Neural cell (in vitro differentiated cells): ENCODE data around the gene RFT1. TPM values are rescaled to one million over a fixed set of nuclear protein-coding genes. Genes with fewer than 3 reads are reported as not detected.

ENCODE experiments used
- H2AFZ ChIP-seq: fragments of 200-600, 300-800 bp; sonication (generic), shearing (Covaris generic); 2 replicates; pipeline ENCODE4 v1.6.0; 2014; ENCODE audit warnings: low read depth, mild to moderate bottlenecking, antibody characterized with exemption, low read length, moderate library complexity
- H3F3A ChIP-seq: fragments of 200-600 bp; shearing (Covaris generic); 2 replicates; pipeline ENCODE4 v1.6.1; 2016; ENCODE audit warnings: mild to moderate bottlenecking, moderate library complexity, mixed read lengths, antibody characterized with exemption, low read length; ENCODE audit not compliant: insufficient read depth, poor library complexity, severe bottlenecking
- H3K27ac ChIP-seq: fragments of 200-600, 300-800 bp; sonication (generic), shearing (Covaris generic); 2 replicates; pipeline ENCODE4 v1.5.1; 2014; ENCODE audit warnings: mild to moderate bottlenecking, low read length, moderate library complexity
- H3K27me3 ChIP-seq: fragments of 300-800, 200-600 bp; sonication (generic), shearing (Covaris generic); 2 replicates; pipeline ENCODE4 v1.6.0; 2014; ENCODE audit warnings: mild to moderate bottlenecking, low read depth, low read length, moderate library complexity; ENCODE audit not compliant: insufficient read depth
- H3K36me3 ChIP-seq: fragments of 300-800, 200-600 bp; sonication (generic), shearing (Covaris generic); 2 replicates; pipeline ENCODE4 v1.5.1; 2014; ENCODE audit warnings: mild to moderate bottlenecking, antibody characterized with exemption, low read length, moderate library complexity; ENCODE audit not compliant: insufficient read depth
- H3K4me2 ChIP-seq: fragments of 300-800, 200-600 bp; sonication (generic), shearing (Covaris generic); 2 replicates; pipeline ENCODE4 v1.6.0; 2014; ENCODE audit warnings: mild to moderate bottlenecking, low read length
- H3K4me3 ChIP-seq: fragments of 300-800, 200-600 bp; sonication (generic), shearing (Covaris generic); 2 replicates; pipeline ENCODE4 v1.5.1; 2014; ENCODE audit warnings: mild to moderate bottlenecking, low read length, moderate library complexity
- H3K79me2 ChIP-seq: fragments of 200-600 bp; shearing (Covaris generic); replicated peaks from 2 replicates; pipeline ENCODE4 v1.6.0; 2014; ENCODE audit warnings: mild to moderate bottlenecking, low read length, moderate library complexity; ENCODE audit not compliant: insufficient read depth
- H3K9ac ChIP-seq: fragments of 300-800, 200-600 bp; sonication (generic), shearing (Covaris generic); 2 replicates; pipeline ENCODE4 v1.6.1; 2016; ENCODE audit warnings: mild to moderate bottlenecking, low read length, mixed read lengths
- H3K9me2 ChIP-seq: fragments of 200-600 bp; shearing (Covaris generic); 2 replicates; pipeline ENCODE4 v1.6.1; 2016; ENCODE audit warnings: mild to moderate bottlenecking, low read length, mixed read lengths; ENCODE audit not compliant: insufficient read depth
- H3K9me3 ChIP-seq: fragments of 200-600, 300-800 bp; sonication (generic), shearing (Covaris generic); 2 replicates; pipeline ENCODE4 v1.6.1; 2016; ENCODE audit warnings: mild to moderate bottlenecking, mixed run types, low read length, moderate library complexity, mixed read lengths
- H4K20me1 ChIP-seq: fragments of 200-600 bp; shearing (Covaris generic); 2 replicates; pipeline ENCODE4 v1.6.1; 2016; ENCODE audit warnings: mild to moderate bottlenecking, mixed run types; ENCODE audit not compliant: insufficient read depth
- EP300 ChIP-seq: fragments of 450-650 bp; conservative IDR thresholded peaks from 2 replicates; pipeline ENCODE4 v1.6.1; 2014; ENCODE audit warnings: antibody characterized with exemption, mild to moderate bottlenecking, moderate library complexity; ENCODE audit not compliant: poor library complexity, severe bottlenecking
- EZH2 ChIP-seq: fragments of 200-600, 300-800 bp; shearing (Covaris generic), sonication (generic); IDR thresholded peaks from 2 replicates; pipeline ENCODE4 v1.6.1; 2014; ENCODE audit warnings: antibody characterized with exemption, low read length, borderline replicate concordance, mild to moderate bottlenecking; ENCODE audit not compliant: insufficient read depth, poor library complexity, severe bottlenecking
- MXI1 ChIP-seq: fragments of 450-650 bp; conservative IDR thresholded peaks from 2 replicates; pipeline ENCODE4 v1.6.1; 2014; ENCODE audit warnings: antibody characterized with exemption, mild to moderate bottlenecking; ENCODE audit not compliant: poor library complexity, severe bottlenecking
- POLR2AphosphoS5 ChIP-seq: IDR thresholded peaks from 2 replicates; pipeline ENCODE4 v1.6.1; 2012
- RAD21 ChIP-seq: fragments of 450-650 bp; conservative IDR thresholded peaks from 2 replicates; pipeline ENCODE4 v1.6.1; 2014; ENCODE audit warnings: antibody characterized with exemption, mild to moderate bottlenecking, moderate library complexity
- SMC3 ChIP-seq: fragments of 450-650 bp; conservative IDR thresholded peaks from 2 replicates; pipeline ENCODE4 v1.6.1; 2014; ENCODE audit warnings: antibody characterized with exemption, mild to moderate bottlenecking, moderate library complexity; ENCODE audit not compliant: poor library complexity
- TAF1 ChIP-seq: IDR thresholded peaks from 2 replicates; pipeline ENCODE4 v1.6.1; 2012; ENCODE audit warnings: low read depth
- polyA plus RNA-seq: library from polyadenylated mRNA; depleted of rRNA; stranded (reverse); fragments of >200 nt; gene quantifications from 2 replicates; pipeline ENCODE4 v1.2.3, GENCODE V29; 2014
- TF ChIP-seq, protein P1 (sequence below): IDR thresholded peaks from 2 replicates; pipeline ENCODE4 v1.6.1; 2012; ENCODE audit warnings: borderline replicate concordance
- TF ChIP-seq, protein P2 (sequence below): fragments of 450-650 bp; IDR thresholded peaks from 2 replicates; pipeline ENCODE4 v1.5.1; 2014; ENCODE audit warnings: antibody characterized with exemption, mild to moderate bottlenecking, moderate library complexity; ENCODE audit not compliant: poor library complexity, severe bottlenecking

The RFT1 gene
- polyA plus RNA-seq, 1 donor from 2014 or later: 6.1 TPM

DNA sequence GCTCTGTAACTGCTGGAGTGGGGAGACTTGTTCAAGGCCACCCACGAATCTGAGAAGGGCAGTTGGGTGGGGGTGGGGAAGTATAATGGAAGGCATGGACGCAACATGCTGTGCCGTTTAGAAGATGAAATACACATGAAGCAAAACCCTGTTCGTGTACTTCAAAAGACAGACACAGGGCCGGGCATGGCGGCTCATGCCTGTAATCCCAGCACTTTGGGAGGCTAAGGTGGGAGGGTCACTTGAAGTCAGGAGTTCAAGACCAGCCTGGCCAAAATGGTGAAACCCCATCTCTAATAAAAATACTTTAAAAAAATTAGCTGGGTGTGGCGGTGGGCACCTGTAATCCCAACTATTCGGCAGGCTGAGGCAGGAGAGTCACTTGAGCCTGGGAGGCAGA is 47.5 kb downstream of the RFT1 start:
- H2AFZ ChIP-seq: no peak overlapping the region
- no peak overlapping the region for H3K4me2 ChIP-seq
- no peaks in the 10 kb centered on the region for H3K9me3 ChIP-seq

DNA sequence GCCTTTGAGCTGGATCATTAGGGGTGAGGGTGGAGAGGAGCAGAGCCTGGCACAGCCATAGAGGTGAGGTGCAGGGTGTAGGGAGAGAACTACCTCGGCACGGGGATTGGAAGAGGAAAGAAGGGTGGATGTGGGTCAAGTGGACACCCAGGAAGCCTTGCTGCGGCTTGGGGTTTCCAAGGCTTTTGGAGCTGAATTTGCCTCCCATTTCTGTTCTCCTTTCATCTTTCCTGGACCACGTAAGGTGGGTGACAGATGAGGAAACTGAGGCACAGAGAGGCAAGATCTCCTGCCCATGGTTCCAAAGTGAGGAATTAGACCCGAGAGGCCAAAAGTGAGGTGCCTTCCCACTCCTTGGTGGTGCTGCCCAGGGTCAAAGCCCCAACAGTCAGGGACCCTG is 48.9 kb downstream of the RFT1 start:
- Histone ChIP-seq H3K27me3 (no peaks in the 10 kb centered on the region), H3K4me2 (no peak overlapping the region), H3K4me3 (no peak overlapping the region), H3K79me2 (no peaks in the 10 kb centered on the region), H3K9ac (no peak overlapping the region), H3K9me3 (no peaks in the 10 kb centered on the region), H3K27ac (no peak overlapping the region), H3F3A (no peaks in the 10 kb centered on the region), H3K9me2 (no peaks in the 10 kb centered on the region), H4K20me1 (no peaks in the 10 kb centered on the region), H3K36me3 (no peaks in the 10 kb centered on the region), H2AFZ (no peak overlapping the region)
- TF ChIP-seq, protein P1, sequence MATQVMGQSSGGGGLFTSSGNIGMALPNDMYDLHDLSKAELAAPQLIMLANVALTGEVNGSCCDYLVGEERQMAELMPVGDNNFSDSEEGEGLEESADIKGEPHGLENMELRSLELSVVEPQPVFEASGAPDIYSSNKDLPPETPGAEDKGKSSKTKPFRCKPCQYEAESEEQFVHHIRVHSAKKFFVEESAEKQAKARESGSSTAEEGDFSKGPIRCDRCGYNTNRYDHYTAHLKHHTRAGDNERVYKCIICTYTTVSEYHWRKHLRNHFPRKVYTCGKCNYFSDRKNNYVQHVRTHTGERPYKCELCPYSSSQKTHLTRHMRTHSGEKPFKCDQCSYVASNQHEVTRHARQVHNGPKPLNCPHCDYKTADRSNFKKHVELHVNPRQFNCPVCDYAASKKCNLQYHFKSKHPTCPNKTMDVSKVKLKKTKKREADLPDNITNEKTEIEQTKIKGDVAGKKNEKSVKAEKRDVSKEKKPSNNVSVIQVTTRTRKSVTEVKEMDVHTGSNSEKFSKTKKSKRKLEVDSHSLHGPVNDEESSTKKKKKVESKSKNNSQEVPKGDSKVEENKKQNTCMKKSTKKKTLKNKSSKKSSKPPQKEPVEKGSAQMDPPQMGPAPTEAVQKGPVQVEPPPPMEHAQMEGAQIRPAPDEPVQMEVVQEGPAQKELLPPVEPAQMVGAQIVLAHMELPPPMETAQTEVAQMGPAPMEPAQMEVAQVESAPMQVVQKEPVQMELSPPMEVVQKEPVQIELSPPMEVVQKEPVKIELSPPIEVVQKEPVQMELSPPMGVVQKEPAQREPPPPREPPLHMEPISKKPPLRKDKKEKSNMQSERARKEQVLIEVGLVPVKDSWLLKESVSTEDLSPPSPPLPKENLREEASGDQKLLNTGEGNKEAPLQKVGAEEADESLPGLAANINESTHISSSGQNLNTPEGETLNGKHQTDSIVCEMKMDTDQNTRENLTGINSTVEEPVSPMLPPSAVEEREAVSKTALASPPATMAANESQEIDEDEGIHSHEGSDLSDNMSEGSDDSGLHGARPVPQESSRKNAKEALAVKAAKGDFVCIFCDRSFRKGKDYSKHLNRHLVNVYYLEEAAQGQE: no peak
- TF ChIP-seq POLR2AphosphoS5 (no peak), RAD21 (no peak), TAF1 (no peak)

More for the DNA sequence above, 47.5 kb downstream of the RFT1 start:
- H3K27ac ChIP-seq: no peak overlapping the region
- H3K4me3 ChIP-seq: no peak overlapping the region
- no peaks in the 10 kb centered on the region for H3K9me2 ChIP-seq
- H3K79me2 ChIP-seq: no peaks in the 10 kb centered on the region
- no peak overlapping the region for H3K9ac ChIP-seq
- H3F3A ChIP-seq: no peaks in the 10 kb centered on the region
- no peaks in the 10 kb centered on the region for H4K20me1 ChIP-seq
- H3K27me3 ChIP-seq: no peaks in the 10 kb centered on the region
- TF ChIP-seq EZH2 (no peak), EP300 (no peak), RAD21 (no peak), POLR2AphosphoS5 (no peak), MXI1 (no peak), TAF1 (no peak), SMC3 (no peak)
- TF ChIP-seq, protein P2, sequence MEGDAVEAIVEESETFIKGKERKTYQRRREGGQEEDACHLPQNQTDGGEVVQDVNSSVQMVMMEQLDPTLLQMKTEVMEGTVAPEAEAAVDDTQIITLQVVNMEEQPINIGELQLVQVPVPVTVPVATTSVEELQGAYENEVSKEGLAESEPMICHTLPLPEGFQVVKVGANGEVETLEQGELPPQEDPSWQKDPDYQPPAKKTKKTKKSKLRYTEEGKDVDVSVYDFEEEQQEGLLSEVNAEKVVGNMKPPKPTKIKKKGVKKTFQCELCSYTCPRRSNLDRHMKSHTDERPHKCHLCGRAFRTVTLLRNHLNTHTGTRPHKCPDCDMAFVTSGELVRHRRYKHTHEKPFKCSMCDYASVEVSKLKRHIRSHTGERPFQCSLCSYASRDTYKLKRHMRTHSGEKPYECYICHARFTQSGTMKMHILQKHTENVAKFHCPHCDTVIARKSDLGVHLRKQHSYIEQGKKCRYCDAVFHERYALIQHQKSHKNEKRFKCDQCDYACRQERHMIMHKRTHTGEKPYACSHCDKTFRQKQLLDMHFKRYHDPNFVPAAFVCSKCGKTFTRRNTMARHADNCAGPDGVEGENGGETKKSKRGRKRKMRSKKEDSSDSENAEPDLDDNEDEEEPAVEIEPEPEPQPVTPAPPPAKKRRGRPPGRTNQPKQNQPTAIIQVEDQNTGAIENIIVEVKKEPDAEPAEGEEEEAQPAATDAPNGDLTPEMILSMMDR: no peak
- TF ChIP-seq, protein P1: no peak
- no peaks in the 10 kb centered on the region for H3K36me3 ChIP-seq
